NCI-H748 (cell line): Measurements from ENCODE around the gene EIF3I.

Experiments
- DNase-seq: peaks from one replicate; lab custom pipeline; 2025; ENCODE audit not compliant: unreplicated experiment; lab: John Stamatoyannopoulos, UW

EIF3I gene

GRCh38 chr1:32198237-32199042, 23.8 kb upstream of the EIF3I start:
- DNase-seq = no peak

- no peak for DNase-seq
These were observed 23.0 kb upstream of the EIF3I start for GRCh38 chr1:32199043-32199716.

- DNase-seq = peak; percentile 22
These were observed 22.5 kb upstream of the EIF3I start for GRCh38 chr1:32199717-32200072.

- DNase-seq = peak; percentile 69
These were observed 21.8 kb upstream of the EIF3I start, which contains the start of gene CCDC28B for GRCh38 chr1:32200226-32201010. TSS of gene CCDC28B (plus strand) at chr1:32200595. CDS start at chr1:32201936, 1,341 bp downstream.

GRCh38 chr1:32201011-32201855, 21.0 kb upstream of the EIF3I start:
- peak; percentile 34 for DNase-seq

- DNase-seq = peak; percentile 51
These were observed 17.3 kb upstream of the EIF3I start for GRCh38 chr1:32204943-32205361.

- peak; percentile 96 for DNase-seq
These were observed 16.5 kb upstream of the EIF3I start, which contains the start of gene IQCC for GRCh38 chr1:32205401-32206370. TSS of gene IQCC (plus strand) at chr1:32205671. CDS start at chr1:32205682, 11 bp downstream.

- no peak for DNase-seq
These were observed 13.7 kb upstream of the EIF3I start for GRCh38 chr1:32208469-32208868.

- peak; percentile 87 for DNase-seq
These were observed 13.3 kb upstream of the EIF3I start, which contains the start of gene DCDC2B for GRCh38 chr1:32208891-32209328. TSS of gene DCDC2B (plus strand) at chr1:32209089. CDS start at chr1:32209094, 5 bp downstream.

- peak; percentile 56 for DNase-seq
These were observed 6.4 kb upstream of the EIF3I start for GRCh38 chr1:32215629-32216480.

GRCh38 chr1:32216566-32216965, 5.6 kb upstream of the EIF3I start:
- DNase-seq = no peak

GRCh38 chr1:32219022-32219421, 3.2 kb upstream of the EIF3I start:
- DNase-seq = no peak

- no peak for DNase-seq
These were observed 1.2 kb upstream of the EIF3I start for GRCh38 chr1:32220746-32221580.

GRCh38 chr1:32221581-32221979, 627 bp upstream of the EIF3I start:
- DNase-seq = no peak

GRCh38 chr1:32223683-32224082, 1.5 kb downstream of the EIF3I start:
- no peak for DNase-seq

- DNase-seq = no peak
These were observed 2.1 kb downstream of the EIF3I start for GRCh38 chr1:32224285-32224684.

GRCh38 chr1:32228771-32229170, 6.6 kb downstream of the EIF3I start:
- DNase-seq = no peak
